Measurements from ENCODE around the gene SAMM50.

GRCh38 chr22:43971112-43971511 is 15.9 kb downstream of the SAMM50 start:
- no peak for TF ChIP-seq CEBPB (IDR thresholded peaks at IDR 0.05)
- TF ChIP-seq, protein P1, sequence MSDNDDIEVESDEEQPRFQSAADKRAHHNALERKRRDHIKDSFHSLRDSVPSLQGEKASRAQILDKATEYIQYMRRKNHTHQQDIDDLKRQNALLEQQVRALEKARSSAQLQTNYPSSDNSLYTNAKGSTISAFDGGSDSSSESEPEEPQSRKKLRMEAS (IDR thresholded peaks at IDR 0.05): no peak
- no peak for TF ChIP-seq RAD21 (IDR thresholded peaks at IDR 0.05; ENCODE audit: low read depth)

Measured in Ishikawa (cell line).